ENCODE results near the gene SH3D19. TPM values are rescaled to one million over a fixed set of nuclear protein-coding genes. Genes with fewer than 3 reads are reported as not detected.
A peak's percentile ranks its signal among the peaks of the same experiment; 100 is the strongest.

SH3D19 gene
- total RNA-seq: 23.0 and 26.0 TPM in 2 replicates

DNA sequence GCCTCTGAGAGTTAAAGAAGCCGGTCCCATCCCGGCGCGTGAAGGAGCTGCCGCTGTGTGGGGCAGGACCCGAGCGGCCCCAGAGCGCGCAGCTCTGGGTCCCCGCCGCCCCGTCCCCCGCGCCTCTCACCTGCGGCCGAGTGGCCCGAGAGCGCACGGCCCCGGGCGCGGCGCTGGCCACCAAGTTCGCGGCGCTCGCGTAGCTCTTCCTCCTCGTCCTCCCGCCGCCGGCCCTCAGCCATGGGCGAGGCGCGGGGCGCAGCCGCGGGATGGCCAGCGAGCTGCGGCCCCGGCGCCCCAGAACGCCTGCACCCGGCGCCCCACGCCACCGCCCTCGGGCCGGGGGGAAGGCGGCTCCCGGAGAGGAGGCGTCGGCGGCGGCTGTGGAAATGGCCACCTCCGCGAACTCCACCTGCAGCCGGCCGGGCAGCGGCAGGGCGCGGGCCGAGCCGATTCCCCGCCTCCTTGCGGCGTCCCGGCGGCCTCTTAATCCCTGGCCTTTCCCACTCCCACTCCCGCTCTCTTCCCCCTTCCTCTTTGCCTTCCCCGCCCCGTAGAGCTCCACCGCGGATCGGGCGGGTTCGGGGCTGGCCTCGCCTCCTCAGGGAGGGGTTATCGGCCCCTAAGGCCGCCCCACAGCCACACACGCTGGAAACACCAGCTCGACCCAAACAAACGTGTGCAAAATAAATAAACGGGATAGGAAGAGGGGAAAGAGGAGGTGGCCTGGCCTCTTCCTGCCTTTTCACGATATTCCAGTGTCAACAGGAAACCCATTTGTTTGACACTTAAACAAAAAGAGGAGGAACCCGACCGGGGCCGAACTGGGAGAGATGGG, at the start of gene SH3D19:
TSS of gene SH3D19 (minus strand) at position 495 of the 838 bp plus-strand sequence. CDS start at position 242, 253 bp downstream.
- H3K36me3 ChIP-seq (ENCODE audit: control insufficient read depth, insufficient read depth, low read length): no peaks in the 10 kb centered on the region
- no peak for DNase-seq (ENCODE audit: low read depth)
- H3K4me3 ChIP-seq (ENCODE audit: low read depth, low read length): peak within 1 kb of the TSS; percentile 62
- TF ChIP-seq CTCF (IDR thresholded peaks at IDR 0.05; ENCODE audit: insufficient read depth, low read length, poor library complexity, severe bottlenecking): no peak
- no peaks in the 10 kb centered on the region for H3K27me3 ChIP-seq (ENCODE audit: control insufficient read depth, insufficient read depth, low read length)

GRCh38 chr4:151362404-151363164, 37.2 kb upstream of the SH3D19 start:
- TF ChIP-seq CTCF (IDR thresholded peaks at IDR 0.05; ENCODE audit: insufficient read depth, low read length, poor library complexity, severe bottlenecking): peak; percentile 98
- Histone ChIP-seq H3K27me3 (ENCODE audit: control insufficient read depth, insufficient read depth, low read length) (no peaks in the 10 kb centered on the region), H3K36me3 (ENCODE audit: control insufficient read depth, insufficient read depth, low read length) (no peaks in the 10 kb centered on the region), H3K4me3 (ENCODE audit: low read depth, low read length) (no peak overlapping the region)
- peak; percentile 49 for DNase-seq (ENCODE audit: low read depth)

DNA sequence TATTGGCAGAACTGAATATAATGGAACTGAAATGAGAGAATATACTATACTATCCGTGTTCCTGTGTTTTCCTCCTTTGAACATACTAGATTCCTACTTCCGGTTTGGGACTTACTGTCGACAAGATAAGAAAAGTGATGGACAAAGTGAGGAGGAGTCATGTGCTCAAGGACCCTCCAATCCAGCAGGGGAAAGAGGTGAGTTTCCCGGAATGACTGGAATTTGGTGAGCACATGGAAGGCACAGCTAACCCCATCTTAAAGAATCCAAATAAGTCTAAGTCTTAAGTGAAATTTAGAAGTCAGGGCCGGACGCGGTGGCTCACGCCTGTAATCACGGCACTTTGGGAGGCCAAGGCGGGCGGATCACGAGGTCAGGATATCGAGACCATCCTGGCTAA, 36.6 kb upstream of the SH3D19 start:
- DNase-seq (ENCODE audit: low read depth): no peak
- Histone ChIP-seq H3K4me3 (ENCODE audit: low read depth, low read length) (no peak overlapping the region), H3K27me3 (ENCODE audit: control insufficient read depth, insufficient read depth, low read length) (no peaks in the 10 kb centered on the region), H3K36me3 (ENCODE audit: control insufficient read depth, insufficient read depth, low read length) (no peaks in the 10 kb centered on the region)
- no peak for TF ChIP-seq CTCF (IDR thresholded peaks at IDR 0.05; ENCODE audit: insufficient read depth, low read length, poor library complexity, severe bottlenecking)

DNA sequence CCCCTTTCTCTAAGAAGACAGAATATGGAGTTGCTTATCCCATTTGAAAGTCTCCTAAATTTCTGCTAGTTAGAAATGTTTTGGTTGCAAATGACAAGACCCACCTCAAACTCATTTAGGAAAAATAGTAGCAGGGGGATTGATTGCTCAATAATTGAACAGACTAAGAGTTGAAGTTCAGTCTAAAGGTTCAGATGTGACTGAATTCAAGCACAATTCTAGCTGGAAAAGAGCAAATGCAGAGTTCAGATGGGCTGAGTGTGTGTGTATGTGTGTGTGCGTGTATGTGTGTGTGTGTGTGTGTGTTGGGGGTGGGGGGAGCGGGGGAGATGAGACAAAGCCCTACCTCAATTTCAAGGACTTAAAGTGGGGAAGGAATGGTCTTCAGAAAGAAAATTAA, 35.7 kb upstream of the SH3D19 start:
- no peaks in the 10 kb centered on the region for H3K27me3 ChIP-seq (ENCODE audit: control insufficient read depth, insufficient read depth, low read length)
- no peak for TF ChIP-seq CTCF (IDR thresholded peaks at IDR 0.05; ENCODE audit: insufficient read depth, low read length, poor library complexity, severe bottlenecking)
- H3K36me3 ChIP-seq (ENCODE audit: control insufficient read depth, insufficient read depth, low read length): no peaks in the 10 kb centered on the region
- no peak overlapping the region for H3K4me3 ChIP-seq (ENCODE audit: low read depth, low read length)
- DNase-seq (ENCODE audit: low read depth): no peak

- DNase-seq (ENCODE audit: low read depth): no peak
- H3K4me3 ChIP-seq (ENCODE audit: low read depth, low read length): no peak overlapping the region
- no peaks in the 10 kb centered on the region for H3K27me3 ChIP-seq (ENCODE audit: control insufficient read depth, insufficient read depth, low read length)
- TF ChIP-seq CTCF (IDR thresholded peaks at IDR 0.05; ENCODE audit: insufficient read depth, low read length, poor library complexity, severe bottlenecking): no peak
- H3K36me3 ChIP-seq (ENCODE audit: control insufficient read depth, insufficient read depth, low read length): no peaks in the 10 kb centered on the region
Observed at GRCh38 chr4:151359576-151359975, 34.2 kb upstream of the SH3D19 start.

Measured in kidney epithelial cell (primary cell).